Natural killer cell (primary cell): ENCODE results near the gene MLST8. TPM values are rescaled to one million over a fixed set of nuclear protein-coding genes. Genes with fewer than 3 reads are reported as not detected.
"Not testable (repeated sequence)": the region's sequence is repeated elsewhere in the genome, so short reads cannot be mapped to it uniquely, and the experiment has no call there.

Experiments used
- ATAC-seq, 3 donors: fragments of 150-1000 bp in 2 of 3; fragments of 200-7000 bp in 1 of 3; cut with Tn5 transposase; 1 replicate in 1 of 3; 2 replicates in 2 of 3; pipeline ENCODE4 v1.10.0; 2021; ENCODE audit warnings: mild to moderate bottlenecking in 2 of 3, moderate library complexity in 2 of 3
- DNase-seq, 2 donors: peaks; one replicate each; pipeline versions ENCODE4 v3.0.0 to v3.0.0-alpha.2; 2013 to 2021; ENCODE audit warnings: mixed read lengths in 1 of 2
- H3K27ac ChIP-seq: one replicate; pipeline ENCODE4 v1.5.1; 2013; ENCODE audit warnings: mild to moderate bottlenecking, low read length
- H3K27me3 ChIP-seq: one replicate; pipeline ENCODE4 v1.6.1; 2013; ENCODE audit warnings: low read length; ENCODE audit not compliant: control insufficient read depth, insufficient read depth
- H3K36me3 ChIP-seq: one replicate; pipeline ENCODE4 v1.6.1; 2013; ENCODE audit warnings: low read length; ENCODE audit not compliant: control insufficient read depth, insufficient read depth
- H3K4me1 ChIP-seq: one replicate; pipeline ENCODE4 v1.6.1; 2013; ENCODE audit warnings: low read length; ENCODE audit not compliant: control insufficient read depth, insufficient read depth
- H3K4me3 ChIP-seq: one replicate; pipeline ENCODE4 v1.5.1; 2013; ENCODE audit warnings: low read length
- H3K9me3 ChIP-seq: one replicate; pipeline ENCODE4 v1.6.1; 2013; ENCODE audit warnings: low read length; ENCODE audit not compliant: control insufficient read depth, insufficient read depth
- H3K27ac Mint-ChIP-seq, 2 donors: one replicate each; pipeline ENCODE4 v1.8.0; 2022; ENCODE audit warnings: mild to moderate bottlenecking in 2 of 2, mixed read lengths in 2 of 2, moderate library complexity in 1 of 2
- H3K27me3 Mint-ChIP-seq, 2 donors: one replicate each; pipeline ENCODE4 v1.8.0; 2022; ENCODE audit warnings: low read depth in 2 of 2, mixed read lengths in 2 of 2
- H3K36me3 Mint-ChIP-seq: one replicate; pipeline ENCODE4 v1.8.0; 2022; ENCODE audit warnings: mixed read lengths
- H3K4me1 Mint-ChIP-seq, 2 donors: one replicate each; pipeline ENCODE4 v1.8.0; 2022; ENCODE audit warnings: mixed read lengths in 2 of 2
- H3K4me3 Mint-ChIP-seq: one replicate; pipeline ENCODE4 v1.8.0; 2022; ENCODE audit warnings: mild to moderate bottlenecking, moderate library complexity, mixed read lengths
- H3K9me3 Mint-ChIP-seq, 2 donors: one replicate each; pipeline ENCODE4 v1.8.0; 2022; ENCODE audit warnings: mixed read lengths in 2 of 2
- WGBS: methylation state at CpG from one replicate; pipeline ENCODE4 v1.1.7; 2013; ENCODE audit warnings: missing lambda C conversion rate; ENCODE audit not compliant: insufficient coverage; 5-methylcytosine and 5-hydroxymethylcytosine counted together
- intact Hi-C: fragments of 100-400 bp; cut with micrococcal nuclease; formaldehyde crosslinking; loops from one replicate; pipeline ENCODE4 v1.14.2; 2022
- total RNA-seq, 4 donors: library from RNA; stranded (reverse); fragments of 120-200 nt in 1 of 4; gene quantifications; one replicate each; pipeline versions ENCODE4 v1.2.3 to v1.2.4, GENCODE V29; 2013 to 2022
- TF ChIP-seq, protein P1 (sequence below): fragments of 200-600 bp; IDR thresholded peaks from one replicate; pipeline ENCODE4 v1.8.0; 2022; ENCODE audit warnings: antibody characterized with exemption

MLST8 gene
- total RNA-seq, 3 donors from 2014 or later (not counting 1 experiment from before 2014, with no cell fraction given) = 19.7 to 30.2 (median 27.8) TPM

DNA sequence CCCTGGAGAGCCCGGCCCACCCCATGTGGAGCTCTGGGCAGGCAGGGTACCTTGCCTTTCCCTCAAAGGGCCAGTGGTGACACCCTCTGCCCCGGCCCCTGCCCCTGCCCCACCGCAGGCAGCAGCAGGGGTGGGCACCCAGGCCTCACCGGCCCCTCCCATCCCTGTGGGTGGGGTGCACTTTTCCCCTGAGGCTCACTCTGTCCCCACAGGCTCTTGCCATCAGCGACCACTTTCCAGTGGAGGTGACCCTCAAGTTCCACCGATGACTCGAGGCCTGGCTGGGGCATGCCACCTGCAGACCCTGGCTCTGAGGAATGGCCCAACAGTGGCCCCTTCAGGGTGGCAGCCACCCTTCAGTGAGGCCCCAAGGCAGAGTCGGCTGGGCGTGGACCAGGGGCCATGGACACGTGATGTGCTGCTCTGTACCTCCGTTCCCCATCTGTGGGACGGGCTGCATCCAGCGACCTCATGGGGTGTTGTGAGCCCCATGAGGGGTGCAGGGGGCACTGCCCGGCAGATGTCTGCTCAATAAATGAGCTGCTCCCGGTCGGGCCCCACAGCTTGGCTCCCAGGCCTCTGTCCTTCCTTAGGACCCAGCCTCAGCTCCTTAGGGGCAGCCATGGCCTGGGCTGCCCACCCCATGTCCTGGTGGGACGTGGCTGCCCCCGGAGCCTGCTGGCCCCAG, 33.0 kb downstream of the MLST8 start:
- Mint-ChIP-seq H3K27ac (no peak overlapping the region), H3K27me3 (no peaks in the 10 kb centered on the region), H3K4me3 (no peak overlapping the region), H3K36me3 (no peaks in the 10 kb centered on the region), H3K9me3 (no peaks in the 10 kb centered on the region), H3K4me1 (no peaks in the 10 kb centered on the region)
- intact Hi-C loops = no loop called here
- ATAC-seq (no peak), DNase-seq (no peak)
- TF ChIP-seq, protein P1, sequence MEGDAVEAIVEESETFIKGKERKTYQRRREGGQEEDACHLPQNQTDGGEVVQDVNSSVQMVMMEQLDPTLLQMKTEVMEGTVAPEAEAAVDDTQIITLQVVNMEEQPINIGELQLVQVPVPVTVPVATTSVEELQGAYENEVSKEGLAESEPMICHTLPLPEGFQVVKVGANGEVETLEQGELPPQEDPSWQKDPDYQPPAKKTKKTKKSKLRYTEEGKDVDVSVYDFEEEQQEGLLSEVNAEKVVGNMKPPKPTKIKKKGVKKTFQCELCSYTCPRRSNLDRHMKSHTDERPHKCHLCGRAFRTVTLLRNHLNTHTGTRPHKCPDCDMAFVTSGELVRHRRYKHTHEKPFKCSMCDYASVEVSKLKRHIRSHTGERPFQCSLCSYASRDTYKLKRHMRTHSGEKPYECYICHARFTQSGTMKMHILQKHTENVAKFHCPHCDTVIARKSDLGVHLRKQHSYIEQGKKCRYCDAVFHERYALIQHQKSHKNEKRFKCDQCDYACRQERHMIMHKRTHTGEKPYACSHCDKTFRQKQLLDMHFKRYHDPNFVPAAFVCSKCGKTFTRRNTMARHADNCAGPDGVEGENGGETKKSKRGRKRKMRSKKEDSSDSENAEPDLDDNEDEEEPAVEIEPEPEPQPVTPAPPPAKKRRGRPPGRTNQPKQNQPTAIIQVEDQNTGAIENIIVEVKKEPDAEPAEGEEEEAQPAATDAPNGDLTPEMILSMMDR = no peak
- H3K4me1 ChIP-seq = peaks cover 13% of the 10 kb centered on the region
- 72% methylated on average over 18 of the region's 18 CpGs for WGBS
- H3K36me3 ChIP-seq = peaks cover 30% of the 10 kb centered on the region
- peaks cover 6% of the 10 kb centered on the region for H3K27me3 ChIP-seq
- H3K27ac ChIP-seq = no peak overlapping the region
- no peaks in the 10 kb centered on the region for H3K9me3 ChIP-seq
- H3K4me3 ChIP-seq = no peak overlapping the region

DNA sequence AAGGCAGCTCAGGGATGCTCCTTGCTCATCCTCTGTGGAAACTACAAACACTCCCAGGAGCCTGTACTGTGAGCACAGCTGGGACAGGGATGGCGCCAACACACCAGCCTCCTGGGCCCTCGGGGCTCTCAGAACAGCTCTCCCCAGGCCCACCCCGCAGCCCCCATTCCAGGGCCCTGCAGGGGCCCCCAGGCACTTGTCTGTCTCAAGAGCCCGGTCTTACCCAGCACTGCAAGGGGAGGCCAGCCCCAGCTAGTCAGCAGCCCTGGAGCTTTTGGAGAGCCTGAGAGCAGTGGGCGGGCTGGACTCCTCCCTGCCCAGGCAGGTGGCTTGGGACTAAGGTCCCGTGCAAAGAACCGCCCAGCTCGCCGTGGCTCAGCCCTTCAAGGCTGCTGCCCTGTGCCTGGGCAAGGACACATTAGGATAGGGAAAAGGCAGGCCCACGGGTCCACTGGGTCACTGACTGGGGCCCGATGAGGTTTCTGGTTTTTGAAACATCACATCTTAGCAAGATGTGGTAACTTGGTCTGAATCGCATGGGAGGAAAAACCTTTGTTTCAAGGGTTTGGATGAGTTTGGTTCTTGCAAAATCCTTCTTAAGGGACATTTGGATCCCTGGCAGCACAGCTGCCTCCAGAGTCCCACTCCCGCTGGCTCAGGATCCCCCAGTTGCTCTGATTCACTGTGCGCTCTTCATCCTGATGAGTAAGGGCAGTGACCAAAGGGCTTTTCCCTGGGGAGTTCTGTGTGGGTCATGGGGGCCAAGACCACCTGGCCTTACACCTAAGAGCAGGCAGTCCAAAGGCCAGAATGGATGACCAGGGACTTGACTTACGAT, 33.8 kb downstream of the MLST8 start:
- Histone ChIP-seq H3K9me3 (no peaks in the 10 kb centered on the region), H3K27ac (no peak overlapping the region), H3K36me3 (peaks cover 24% of the 10 kb centered on the region), H3K27me3 (peaks cover 6% of the 10 kb centered on the region), H3K4me3 (no peak overlapping the region), H3K4me1 (peaks cover 13% of the 10 kb centered on the region)
- no peak for ATAC-seq
- no peak for DNase-seq
- no peaks in the 10 kb centered on the region for H3K9me3 Mint-ChIP-seq
- H3K27me3 Mint-ChIP-seq = no peaks in the 10 kb centered on the region
- WGBS = 95% methylated on average over 15 of the region's 15 CpGs
- intact Hi-C loops = no loop called here
- TF ChIP-seq, protein P1 = no peak
- no peaks in the 10 kb centered on the region for H3K4me1 Mint-ChIP-seq
- no peak overlapping the region for H3K27ac Mint-ChIP-seq
- no peaks in the 10 kb centered on the region for H3K36me3 Mint-ChIP-seq
- no peak overlapping the region for H3K4me3 Mint-ChIP-seq

DNA sequence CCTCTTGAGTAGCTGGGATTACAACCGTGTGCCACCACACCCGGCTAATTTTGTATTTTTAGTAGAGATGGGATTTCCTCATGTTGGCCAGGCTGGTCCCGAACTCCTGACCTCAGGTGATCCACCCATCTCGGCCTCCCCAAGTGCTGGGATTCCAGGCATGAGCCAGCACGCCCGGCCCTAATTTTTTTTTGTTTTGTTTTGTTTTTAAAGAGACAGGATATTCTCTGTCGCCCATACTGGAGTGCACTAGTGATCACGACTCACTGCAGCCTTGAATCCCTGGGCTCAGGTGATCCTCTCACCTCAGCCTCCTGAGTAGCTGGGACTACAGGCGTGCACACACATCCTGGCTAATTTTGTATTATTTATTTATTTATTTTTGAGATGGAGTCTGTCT, 35.1 kb downstream of the MLST8 start:
- H3K4me1 Mint-ChIP-seq, H3K9me3 Mint-ChIP-seq, H3K36me3 Mint-ChIP-seq, ATAC-seq, H3K27ac ChIP-seq, H3K27ac Mint-ChIP-seq, H3K27me3 ChIP-seq, intact Hi-C loops, H3K4me3 ChIP-seq, H3K27me3 Mint-ChIP-seq, H3K9me3 ChIP-seq, H3K4me3 Mint-ChIP-seq, DNase-seq: not testable (repeated sequence)
- Histone ChIP-seq H3K4me1 (peaks cover 13% of the 10 kb centered on the region), H3K36me3 (peaks cover 23% of the 10 kb centered on the region)
- WGBS = 98% methylated on average over 8 of the region's 9 CpGs

DNA sequence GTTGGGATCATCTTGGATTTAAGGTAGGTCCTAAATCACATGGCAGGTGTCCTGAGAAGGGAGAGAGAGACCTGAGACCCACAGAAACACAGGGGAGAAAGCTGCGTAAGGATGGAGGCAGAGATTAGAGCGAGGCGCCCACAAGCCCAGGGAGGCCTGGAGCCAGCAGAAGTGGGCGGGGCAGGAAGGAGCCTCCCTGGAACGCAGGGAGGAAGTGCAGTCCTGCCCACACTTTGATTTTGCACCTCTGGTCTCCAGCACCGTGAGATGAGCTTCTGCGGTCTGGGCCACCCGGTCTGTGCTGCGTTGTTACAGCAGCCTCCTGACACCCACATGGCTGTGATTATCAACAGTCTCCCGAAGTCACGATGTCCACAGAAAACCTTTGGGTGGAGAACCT, 37.3 kb downstream of the MLST8 start:
- Mint-ChIP-seq H3K36me3 (no peaks in the 10 kb centered on the region), H3K9me3 (no peaks in the 10 kb centered on the region), H3K4me3 (no peak overlapping the region), H3K4me1 (no peaks in the 10 kb centered on the region), H3K27me3 (no peaks in the 10 kb centered on the region), H3K27ac (no peak overlapping the region)
- Histone ChIP-seq H3K4me1 (no peaks in the 10 kb centered on the region), H3K27ac (no peak overlapping the region), H3K4me3 (no peak overlapping the region), H3K9me3 (no peaks in the 10 kb centered on the region), H3K36me3 (peaks cover 29% of the 10 kb centered on the region), H3K27me3 (no peaks in the 10 kb centered on the region)
- 89% methylated on average over 11 of the region's 11 CpGs for WGBS
- intact Hi-C loops = no loop called here
- TF ChIP-seq, protein P1 = no peak
- ATAC-seq = no peak
- no peak for DNase-seq
